ENCODE measurements around the gene SASH3.

DNA sequence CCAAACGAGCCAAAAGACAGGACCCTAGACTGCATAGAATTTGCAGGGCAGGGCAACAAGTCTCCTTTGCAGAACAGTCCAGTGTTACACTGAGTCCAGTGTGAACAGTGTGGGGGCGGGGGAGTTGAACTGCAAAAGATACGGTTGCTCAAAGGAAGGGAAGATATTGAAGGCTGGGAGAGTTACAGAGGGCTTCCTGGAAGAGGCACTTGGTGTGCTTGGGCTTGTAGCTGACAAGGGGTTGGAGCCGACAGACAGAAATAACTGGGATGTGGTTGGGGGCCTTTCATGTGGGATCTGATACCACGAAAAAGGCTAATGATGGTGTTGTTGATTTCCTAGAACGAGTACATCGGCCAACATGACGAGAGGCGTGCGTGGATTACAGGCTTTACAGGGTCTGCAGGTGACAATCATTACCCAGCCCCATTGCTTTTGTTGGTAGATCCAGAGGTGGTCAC is 34.9 kb upstream of the SASH3 start:
- no peak for TF ChIP-seq CTCF (IDR thresholded peaks at IDR 0.05)
- no peak for TF ChIP-seq POLR2AphosphoS5 (IDR thresholded peaks at IDR 0.05)

Measured in suprapubic skin (tissue), 3 donors.